Amniotic stem cell (primary cell): ENCODE results near the gene FLACC1.

ENCODE experiments used
- DNase-seq: peaks from one replicate; lab custom pipeline; 2025; lab: John Stamatoyannopoulos, UW

FLACC1 gene

DNA sequence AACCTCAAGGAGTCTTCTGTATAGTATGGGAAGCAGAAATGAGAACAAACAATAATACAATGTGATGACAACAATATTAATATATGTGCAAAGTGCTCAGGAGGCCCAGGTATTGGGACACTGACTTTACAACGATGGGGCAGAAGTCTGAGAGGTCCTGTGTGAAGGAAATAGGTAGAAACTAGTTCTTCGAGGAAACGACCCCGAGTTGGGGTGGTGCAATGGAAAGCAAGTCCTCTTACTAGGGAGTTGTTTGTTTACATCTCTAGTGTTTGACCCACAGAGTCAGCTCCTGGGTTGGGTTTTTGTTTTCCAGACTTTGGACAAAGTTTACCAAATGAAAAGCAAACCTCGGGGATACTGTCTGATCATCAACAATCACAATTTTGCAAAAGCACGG, 80.6 kb downstream of the FLACC1 start:
- no peak for DNase-seq

DNA sequence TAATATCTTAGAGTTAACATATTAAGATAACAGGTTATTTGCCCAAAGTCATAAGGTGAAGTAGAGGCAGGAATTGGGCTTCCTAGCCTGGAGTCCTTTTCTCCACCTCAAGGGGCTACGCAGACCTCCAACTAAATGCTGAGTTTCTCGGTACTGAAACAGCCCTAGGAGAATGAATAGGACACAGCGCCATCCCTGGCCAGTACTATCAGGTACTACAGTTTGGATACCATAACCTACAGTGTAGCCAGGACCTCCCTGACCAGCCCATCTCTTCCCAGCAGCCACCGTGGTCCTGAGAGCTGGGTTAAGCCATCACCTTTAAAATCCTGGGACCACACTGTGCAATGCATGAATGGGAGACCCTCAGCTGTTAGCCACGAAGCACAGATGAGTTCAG, 81.2 kb downstream of the FLACC1 start:
- no peak for DNase-seq

DNA sequence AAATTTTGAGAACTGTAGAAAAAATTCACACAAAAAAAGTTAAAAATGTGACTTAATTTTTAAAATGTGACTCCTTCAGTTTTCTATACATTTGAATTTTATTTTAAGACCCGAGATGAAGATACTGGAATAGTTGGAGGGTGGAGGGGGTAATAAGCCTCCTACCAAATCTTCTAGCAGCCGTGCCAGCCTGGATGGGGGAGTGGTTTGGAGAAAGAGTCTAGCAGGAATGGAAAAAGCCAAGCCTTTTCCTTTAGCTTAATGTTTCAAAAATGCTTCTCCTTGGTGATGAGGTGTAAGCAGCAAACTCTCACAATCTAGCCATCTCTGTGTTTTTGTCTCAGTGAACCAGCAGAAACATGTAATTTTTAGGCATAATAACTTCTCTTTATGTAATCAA, 82.1 kb downstream of the FLACC1 start:
- DNase-seq, result no peak

DNA sequence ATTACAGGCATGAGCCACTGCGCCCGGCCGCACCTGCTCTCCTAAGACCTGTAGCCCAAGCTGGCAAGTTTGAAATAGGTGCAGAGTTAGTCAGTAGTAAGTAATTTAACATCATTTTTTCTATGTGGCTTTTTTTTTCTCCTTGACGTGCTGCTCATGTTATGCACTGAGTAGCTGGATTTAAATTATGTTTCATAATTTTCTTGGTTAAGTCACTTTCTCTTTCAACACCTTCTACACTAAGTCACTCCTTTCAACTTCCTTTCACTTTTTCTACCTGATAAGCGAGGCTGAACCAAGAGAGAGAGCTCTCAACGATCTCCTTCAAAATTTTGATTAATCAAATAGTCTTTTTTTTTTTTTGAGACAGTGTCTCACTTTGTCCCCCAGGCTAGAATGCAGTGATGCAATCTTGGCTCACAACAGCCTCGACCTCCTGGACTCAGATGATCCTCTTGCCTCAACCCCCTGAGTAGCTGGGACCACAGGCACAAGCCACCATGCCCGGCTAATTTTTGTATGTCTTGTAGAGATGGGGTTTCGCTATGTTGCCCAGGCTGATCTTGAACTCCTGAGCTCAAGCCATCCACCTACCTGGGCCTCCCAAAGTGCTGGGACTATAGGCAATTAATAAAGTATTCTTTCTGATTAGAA, 83.7 kb downstream of the FLACC1 start:
- no peak for DNase-seq

DNA sequence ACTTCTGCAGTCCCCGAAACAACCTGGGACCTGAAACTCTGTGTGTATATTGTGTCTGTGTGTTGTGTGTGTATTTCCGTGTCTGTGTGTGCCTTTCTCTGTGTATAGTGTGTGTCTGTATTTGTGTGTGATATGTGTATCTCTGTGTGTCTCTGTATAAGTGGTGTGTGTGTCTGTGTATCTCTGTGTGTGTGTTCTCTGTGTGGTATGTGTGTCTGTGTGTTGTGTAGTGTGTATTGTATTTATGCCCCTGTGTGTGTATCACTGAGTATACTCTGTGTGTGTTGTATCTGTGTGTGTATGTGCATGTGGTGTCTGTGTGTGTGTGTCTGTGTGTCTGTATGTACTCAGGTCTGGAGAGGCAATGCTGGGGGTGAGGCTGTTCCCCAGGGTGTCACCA, 85.2 kb downstream of the FLACC1 start:
- no peak for DNase-seq

DNA sequence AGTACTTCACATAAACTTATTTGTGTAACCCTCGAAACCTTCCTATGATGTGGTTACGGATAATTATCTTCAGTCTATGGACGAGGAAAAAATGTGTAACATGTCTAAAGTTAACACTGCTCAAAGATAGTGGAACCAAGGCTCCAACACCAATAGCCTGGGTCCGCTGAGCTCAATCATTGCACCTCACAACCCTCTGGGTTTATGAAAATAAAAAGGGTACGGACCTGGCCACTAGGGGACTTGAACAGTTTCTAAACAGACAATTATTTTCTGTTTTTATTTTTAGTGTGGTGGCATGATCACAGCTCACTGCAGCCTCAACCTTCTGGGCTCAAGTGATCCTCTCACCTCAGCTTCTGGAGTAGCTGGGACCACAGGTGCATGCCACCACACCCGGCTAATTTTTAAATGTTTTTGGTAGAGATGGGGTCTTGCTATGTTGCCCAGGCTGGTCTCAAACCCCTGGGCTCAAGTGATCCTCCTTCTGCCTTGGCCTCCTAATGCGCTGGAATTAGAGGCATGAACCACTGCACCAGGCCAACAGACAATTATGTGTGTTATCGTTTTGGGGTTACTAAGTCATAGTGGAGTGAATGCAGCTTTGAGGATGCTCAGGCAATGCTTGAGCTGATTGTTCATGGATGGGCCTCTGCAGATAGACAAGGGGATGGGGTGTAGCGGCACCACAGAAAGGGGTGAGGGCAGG, 86.7 kb downstream of the FLACC1 start:
- DNase-seq, result no peak

DNA sequence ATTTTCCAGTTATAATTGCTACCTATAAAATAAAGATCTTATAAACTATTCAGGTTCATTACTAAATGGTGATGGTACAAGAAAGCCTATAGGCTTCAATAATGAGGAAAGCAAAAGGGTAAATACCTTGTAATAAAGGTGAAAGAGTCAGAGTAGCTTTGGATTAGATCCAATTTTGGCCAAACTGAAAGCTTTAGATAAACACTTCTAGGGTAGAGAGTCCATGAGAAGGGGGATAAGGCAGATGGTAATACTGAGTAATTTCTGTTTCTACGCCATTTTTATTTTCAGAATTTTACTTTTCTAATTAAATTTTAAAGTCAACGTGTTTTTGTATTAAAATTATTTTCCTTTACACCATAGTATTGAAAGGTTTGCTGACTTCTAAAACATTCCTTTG, 87.4 kb downstream of the FLACC1 start:
- no peak for DNase-seq

DNA sequence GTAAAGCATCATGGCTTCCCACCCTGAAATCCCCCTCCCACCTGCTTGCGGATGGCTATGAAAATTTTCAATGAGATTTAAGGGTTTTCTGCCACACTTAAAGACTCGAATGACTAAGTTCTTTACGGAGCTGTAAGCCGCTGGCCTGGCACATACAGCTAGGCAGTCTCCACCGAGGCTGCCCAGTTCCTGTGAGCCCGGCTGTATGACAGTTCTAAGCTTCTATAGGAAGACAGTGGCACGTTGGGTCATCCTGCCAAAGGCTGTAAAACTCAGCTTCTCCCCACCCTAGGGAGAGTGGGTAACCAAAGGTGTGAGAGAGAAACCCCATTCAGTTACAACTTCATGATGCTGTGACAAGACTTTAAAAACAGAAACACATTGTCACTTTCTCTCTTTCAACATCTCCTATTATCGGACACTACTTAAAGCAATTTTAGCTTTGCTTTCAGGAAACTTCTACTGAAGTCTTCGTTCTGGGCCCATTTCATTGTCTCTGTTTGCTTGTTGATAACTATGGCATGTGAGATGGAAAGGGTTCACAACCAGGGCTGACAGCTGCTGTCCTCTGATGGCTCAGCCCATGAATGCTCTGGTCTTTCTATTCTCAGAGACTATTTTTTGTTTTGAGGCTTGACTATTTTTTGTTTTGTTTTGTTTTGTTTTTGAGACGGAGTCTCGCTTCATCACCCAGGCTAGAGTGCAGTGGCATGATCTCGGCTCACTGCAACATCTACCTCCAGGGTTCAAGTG, 89.7 kb downstream of the FLACC1 start:
- DNase-seq, result no peak

DNA sequence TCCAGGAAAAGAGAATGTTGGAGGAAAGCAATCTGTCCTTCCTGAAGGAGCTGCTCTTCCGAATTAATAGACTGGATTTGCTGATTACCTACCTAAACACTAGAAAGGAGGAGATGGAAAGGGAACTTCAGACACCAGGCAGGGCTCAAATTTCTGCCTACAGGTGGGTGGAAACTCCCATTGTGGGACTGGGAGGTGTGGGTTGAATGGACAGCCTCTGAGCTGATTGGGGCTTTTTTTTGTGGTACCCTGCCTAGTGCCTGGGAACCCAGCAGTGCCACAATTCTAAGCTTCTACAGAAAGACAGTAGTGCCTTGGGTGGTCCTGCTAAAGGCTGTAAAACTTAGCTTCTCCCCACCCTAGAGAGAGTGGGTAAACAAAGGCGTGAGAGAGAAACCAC, 90.5 kb downstream of the FLACC1 start:
- DNase-seq, result no peak

DNA sequence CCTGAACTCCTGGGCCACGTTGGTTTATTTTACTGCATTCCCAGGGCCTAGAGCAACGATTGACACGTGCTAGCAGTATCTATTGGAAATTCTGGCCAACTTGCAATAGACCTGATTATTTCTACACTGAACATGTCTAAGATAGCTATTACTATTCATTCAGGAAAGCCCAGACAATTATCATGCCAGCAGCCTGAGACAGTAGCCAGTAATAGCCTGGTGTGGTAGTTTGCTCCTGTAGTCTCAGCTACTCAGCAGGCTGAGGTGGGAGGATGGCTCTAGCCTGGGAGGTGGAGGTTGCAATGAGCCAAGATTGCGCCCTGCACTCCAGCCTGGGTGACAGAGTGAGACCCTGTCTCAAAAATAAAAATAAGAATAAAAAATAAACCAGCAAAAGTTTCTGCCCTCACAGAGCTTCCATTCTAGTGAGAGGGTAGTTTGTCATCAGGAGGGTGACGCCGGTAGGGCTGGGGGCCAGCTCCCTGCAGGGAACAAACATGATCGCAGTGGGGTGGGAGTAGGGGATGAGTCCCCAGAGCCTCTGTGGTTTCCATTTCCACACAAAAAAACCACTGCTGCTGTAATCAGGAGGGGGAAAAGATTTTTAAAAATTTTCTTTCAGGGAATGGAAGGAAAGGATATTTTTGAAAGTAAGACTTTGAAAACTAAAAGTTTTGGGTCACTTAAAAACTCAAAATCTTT, 92.5 kb downstream of the FLACC1 start:
- DNase-seq, result no peak

DNA sequence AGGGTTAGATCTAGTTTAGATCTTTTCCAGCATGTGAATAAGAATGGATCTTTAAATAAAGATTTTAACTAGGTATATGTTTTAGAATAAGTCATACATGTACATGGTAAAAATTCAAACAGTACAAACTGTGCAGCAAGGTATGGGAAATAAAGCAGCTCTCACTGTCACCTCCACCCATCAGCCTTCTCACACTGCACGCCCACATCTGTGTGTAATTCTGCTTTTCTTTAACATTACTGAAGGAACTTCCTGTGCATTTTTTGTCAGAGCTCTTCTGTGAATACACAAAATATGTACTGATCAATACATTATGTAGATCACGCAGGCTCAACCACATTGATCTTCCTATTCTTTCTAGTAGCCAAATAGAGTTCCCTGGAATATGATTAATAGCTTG, 93.4 kb downstream of the FLACC1 start:
- DNase-seq, result no peak

DNA sequence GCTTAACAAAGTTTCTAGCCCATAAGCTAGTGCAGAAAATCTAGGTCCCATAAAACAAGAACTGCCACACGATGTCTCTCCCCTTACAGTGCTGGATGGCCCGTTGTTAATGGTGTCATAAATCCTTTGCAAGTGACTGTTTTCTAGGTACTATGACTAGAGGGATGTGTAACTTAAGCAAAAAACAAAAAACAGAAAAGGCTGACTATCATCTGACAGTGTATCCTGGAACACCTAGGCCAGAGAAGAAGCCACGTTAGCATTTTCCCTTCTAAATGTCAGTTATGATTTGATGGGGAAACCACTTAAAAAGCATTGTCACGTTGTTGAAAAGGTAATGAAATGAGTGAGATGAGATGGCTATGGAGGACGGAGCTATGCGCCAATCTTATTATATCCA, 94.4 kb downstream of the FLACC1 start:
- DNase-seq, result no peak

DNA sequence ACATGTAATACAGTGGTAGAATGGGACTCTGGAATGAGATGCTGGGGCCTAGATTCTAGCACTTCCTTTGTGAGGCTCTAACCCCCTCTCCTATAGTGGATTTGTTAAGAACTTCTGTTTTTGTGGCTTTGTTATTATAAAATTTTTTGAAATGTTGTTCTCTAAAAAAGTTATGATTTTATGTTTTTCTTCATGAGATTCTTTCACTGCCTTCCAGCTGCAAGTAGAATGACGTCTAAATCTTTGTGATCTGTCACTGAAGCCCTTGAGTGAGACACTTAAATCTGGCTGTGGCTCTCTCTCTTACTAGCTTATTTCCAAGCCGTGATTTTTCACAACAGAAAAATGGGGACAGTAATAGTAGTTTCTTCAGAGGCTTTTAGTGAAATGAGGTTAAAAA, 95.2 kb downstream of the FLACC1 start:
- DNase-seq, result no peak

DNA sequence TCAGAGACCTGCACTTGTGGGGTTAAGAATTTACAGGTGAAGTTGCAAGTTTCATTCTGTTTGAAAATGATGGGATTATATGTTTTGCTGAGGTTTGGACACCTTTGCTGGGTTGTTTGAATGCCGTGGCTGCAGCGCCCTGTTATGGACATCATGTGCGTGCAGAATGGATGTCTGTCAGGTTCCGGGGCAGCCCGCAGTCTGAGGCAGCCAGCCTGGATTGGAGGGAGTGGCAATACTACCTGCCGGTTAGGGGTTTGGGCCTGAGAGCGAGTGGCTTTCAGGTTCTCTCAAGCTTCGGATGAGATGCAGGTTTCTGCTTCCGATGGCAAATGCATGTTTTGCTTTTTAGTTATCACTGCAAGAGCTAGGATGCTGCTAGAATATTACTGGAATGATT, 95.7 kb downstream of the FLACC1 start:
- DNase-seq, result no peak

DNA sequence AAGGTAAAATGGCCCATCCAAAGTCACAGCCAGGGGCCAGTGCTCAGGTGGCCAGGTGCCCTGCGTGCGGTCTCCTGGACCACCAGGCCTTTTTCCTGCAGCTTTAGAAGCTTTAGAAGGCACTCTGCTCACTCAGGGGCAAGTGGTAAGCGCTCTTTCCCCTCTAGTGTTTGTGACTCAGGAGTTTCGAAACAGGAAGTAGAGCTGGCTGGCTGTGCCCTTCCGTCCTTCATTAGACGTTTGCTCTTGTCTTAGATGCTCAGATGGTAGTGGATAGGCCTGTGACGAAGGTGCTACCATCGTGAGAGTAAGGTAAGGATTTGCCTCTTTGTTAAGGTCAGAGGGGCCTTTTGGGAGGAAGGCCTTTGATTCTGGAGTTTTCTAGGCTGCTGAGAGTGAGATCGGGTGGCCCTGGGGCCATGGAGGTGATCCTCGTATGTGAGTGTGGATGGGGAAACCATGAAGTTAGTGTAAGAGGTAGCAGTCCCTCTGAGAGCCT, 96.8 kb downstream of the FLACC1 start, which contains the start of gene CASP8:
Gene CASP8, plus strand, starts transcription at position 235 of the 499 bp plus-strand sequence. CDS start 5,951 bp downstream, outside the sequence.
- DNase-seq, result no peak

DNA sequence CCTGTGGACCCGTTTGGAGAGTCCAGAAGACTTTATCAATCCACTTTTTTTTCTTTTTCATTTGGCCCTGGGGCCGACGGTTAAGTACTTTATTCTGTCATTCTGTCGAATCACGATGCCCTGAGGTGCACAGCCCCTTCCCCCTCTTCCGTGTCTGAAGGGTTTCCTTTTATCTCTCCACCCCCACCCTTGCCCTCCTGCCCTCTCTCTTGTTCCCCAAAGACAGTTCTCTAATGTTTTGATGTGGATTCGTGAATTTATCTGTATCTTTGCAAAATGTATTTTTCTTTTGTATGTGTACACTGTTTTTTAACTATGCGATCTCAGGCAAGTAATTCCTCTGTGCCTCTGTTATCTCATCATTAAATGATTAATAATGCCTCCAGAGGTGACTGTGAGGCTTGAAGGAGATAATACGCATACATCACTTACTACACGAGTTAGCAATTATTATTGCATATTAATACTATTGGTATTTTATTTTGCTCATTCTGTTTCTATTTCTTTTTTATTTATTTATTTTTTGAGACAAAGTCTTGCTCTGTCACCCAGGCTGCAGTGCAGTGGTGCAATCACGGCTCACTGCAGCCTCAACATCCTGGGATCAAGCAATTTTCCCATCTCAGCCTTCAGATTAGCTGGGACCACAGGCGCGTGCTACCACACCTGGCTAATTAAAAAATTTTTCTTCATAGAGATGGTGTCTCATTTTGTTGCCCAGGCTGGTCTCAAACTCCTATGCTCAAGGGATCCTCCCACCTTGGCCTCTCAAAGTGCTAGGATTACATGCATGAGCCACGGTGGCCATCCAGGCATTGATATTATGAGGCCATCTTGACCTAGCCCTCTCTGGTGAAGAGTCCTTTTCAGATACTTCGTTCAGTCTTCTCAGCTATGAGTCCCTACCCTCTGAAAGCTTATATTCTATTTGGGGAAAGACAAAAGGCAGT, 98.2 kb downstream of the FLACC1 start:
- no peak for DNase-seq

DNA sequence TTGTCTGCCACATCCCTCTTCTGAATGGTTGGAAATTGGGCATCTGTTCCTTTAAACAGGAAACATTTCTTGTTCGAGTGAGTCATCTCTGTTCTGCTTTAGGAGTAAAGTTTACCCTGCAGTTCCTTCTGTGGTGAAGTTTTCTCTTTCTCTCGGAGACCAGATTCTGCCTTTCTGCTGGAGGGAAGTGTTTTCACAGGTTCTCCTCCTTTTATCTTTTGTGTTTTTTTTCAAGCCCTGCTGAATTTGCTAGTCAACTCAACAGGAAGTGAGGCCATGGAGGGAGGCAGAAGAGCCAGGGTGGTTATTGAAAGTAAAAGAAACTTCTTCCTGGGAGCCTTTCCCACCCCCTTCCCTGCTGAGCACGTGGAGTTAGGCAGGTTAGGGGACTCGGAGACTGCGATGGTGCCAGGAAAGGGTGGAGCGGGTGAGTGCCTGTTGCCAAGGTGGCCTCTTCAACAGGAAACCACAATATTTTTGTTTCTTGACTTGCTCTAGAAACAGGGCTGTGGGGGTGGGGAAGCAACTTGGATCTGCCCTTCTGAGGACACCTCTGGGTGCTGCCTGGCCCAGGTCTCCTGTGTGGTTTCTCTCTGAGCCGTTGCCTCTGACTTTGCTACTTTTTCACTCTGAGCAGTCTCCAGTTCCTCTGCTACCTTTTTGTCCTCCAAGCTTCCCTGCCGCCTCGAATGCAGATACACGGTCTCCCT, 99.0 kb downstream of the FLACC1 start:
- peak; percentile 62 for DNase-seq

DNA sequence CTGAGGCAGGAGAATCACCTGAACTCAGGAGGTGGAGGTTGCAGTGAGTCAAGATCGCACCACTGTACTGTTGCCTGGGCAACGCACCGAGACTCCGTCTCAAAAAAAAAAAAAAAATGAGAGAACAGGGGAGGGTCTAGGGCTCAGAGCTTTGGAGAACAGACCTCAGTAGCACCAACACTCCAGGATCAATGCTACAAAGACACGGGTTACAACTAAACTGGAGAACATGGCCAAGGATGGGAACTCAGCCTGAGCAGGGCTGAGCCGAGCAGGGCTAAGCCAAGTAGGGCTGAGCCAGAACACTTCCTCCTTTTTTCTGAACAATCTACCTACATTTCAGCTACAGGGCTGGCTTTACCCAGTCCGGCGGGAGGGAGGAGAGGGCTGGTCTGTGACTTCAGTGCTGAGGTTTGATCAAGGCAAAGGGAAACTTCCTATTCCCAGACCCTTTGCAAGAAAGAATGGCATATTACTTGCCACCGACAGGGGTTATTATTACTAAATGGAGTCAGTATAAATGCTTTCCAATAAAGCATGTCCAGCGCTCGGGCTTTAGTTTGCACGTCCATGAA, 99.7 kb downstream of the FLACC1 start:
- DNase-seq, result no peak

DNA sequence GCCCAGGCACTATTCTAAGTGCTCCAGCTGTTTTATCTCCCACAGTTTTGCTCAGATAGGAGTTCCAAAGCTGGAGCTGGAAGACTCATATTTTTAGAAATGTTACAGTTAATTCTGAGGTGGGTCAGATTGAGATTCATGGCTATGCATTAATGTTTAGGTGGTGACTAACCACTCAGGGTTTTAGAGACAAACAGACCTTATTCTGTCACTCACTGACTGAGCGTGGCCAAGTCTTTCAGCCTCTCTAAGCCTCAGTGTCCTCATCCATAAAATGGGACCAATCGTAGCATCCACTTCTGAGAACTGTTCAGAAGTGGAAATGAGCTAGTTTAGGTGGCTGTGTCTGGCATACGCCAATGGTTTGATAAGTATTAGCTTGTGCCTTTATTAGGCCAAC, 101.1 kb downstream of the FLACC1 start:
- no peak for DNase-seq

DNA sequence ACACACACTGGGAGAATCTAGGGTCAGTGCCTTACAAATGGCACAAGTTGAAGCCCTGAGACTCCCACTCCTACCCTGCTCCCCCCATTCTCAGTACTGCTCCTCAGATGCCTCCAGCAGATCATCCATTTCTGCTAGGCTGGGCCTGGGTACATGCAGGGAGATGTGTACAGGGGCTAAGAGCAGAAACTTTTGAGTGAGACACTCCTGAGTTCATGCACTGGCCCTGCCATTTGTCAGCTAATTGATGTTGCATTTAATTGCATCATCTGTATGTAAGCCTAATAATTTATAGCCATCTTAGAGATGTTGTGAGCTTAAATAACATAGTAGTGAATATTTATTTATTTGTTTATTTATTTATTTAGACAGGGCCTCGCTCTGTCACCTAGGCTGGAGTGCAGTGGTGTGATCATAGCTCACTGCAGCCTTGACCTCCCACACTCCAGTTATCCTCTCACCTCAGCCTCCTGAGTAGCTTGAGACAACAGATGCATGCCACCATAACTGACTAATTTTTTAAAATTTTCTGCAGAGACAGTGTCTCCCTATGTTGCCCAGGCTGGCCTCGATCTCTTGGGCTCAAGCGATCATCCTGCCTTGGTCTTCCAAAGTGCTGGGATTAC, 101.6 kb downstream of the FLACC1 start:
- no peak for DNase-seq
